GM04503 (cell line): Measurements from ENCODE around the gene TAF9.
"Not testable (repeated sequence)": the region's sequence is repeated elsewhere in the genome, so short reads cannot be mapped to it uniquely, and the experiment has no call there.

Experiments used
- DNase-seq: peaks from one replicate; pipeline ENCODE4 v3.0.0-alpha.2; 2012; ENCODE audit warnings: low read depth

The TAF9 gene, protein sequence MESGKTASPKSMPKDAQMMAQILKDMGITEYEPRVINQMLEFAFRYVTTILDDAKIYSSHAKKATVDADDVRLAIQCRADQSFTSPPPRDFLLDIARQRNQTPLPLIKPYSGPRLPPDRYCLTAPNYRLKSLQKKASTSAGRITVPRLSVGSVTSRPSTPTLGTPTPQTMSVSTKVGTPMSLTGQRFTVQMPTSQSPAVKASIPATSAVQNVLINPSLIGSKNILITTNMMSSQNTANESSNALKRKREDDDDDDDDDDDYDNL

DNA sequence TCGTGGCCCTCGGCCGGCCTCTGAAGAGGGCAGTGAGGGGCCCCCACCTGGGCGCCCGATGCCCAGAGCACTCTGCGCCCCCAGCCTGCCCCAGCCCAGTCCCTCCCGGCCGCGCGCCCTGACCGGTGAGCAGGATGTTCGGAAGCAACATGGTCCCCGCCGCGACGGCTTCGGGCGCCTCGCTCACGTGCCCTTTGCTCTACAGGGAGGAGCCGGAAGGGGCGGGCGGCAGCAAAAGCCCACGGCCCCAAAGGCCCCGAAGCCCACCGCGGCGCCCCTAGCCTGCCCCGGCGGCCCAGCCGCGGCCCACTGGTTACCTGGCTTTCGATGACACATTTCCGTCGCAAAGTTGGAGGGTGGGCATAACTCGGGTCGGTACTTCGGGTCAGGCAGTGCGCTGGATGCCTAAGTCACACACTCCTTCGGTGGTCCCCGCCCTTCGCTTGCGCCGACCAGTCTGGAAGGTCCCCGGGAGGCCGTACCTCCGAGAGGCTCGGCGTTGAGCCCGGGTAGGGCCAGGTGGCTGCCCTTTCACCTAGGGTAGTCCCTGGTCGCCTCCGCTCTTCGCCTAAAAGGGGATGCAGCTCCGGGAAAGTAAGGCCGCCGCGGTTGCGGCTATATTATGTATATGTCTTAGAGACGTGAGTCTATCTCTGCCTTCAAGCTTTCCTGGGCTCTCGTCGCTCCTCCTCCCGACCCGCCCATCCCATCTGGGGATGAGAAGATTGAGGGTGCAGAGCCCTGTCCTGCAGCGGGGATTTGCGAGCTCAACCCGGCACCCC, at the start of gene TAF9, which contains the start of the genes AK6 and RAD17:
Gene TAF9 (minus strand): TSS at position 181 of the 782 bp plus-strand sequence. CDS start 3,783 bp downstream, outside the sequence.
Gene AK6 (minus strand): TSS at position 181 of the 782 bp plus-strand sequence. CDS start 30 bp downstream, at position 151.
Gene RAD17 (plus strand): TSS at position 479 of the 782 bp plus-strand sequence. CDS start 2,391 bp downstream, outside the sequence.
- peak; percentile 65 for DNase-seq

DNA sequence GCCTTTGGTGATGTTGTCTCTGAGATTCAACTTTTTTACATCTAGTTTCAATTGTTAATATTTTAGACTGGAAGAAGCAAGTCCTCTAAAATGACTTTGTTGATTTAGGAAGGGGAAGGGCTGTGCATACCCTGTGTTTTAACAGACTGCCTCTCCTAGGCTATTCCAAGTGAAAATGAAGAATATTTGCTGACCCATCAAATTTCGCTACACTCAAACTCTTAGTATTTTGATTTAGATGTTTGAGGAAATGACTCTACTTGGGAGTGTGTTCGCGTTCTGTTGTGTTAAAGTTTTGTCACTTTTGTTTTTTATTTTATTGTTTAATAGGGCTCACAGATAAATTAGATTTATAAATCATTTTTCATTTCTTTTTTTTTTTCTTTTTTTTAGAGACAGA, 49.2 kb upstream of the TAF9 start:
- DNase-seq = no peak

DNA sequence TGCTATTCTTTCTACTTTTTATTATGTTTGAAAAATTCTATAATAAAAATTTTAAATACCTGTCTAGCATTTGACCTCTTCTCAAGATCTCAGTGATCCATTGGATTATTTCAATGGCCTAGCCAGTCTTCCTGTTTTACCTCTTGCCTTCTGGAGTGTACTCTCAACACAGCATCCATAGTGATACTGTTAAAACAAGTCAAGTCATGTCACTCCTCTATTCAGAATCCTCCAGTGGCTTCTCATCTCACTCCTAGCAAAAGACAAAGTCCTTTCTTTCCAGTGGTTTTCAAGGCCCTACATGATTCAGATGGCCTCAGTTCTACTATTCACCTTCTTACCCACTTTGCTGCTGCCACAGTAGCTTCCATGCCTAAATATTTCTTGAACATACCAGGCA, 47.4 kb upstream of the TAF9 start:
- no peak for DNase-seq

DNA sequence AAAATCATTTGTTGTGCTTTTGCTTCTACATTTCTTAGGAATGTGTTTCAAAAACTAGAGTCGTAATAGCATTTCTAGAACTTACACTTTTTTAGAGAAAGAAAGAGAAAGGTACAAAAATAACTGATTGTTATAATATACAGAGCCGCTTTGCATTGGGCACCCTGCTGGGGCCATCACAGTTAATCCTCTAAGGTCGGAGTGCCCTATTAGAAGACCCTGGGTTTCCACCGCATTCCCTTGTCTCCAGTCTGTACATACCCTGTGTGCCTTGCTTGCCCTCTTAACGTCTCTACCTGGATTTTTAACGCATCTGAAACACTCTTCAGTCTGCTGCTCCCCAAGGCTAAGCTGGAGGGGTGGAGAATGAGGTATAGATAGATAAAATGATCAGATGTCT, 46.9 kb upstream of the TAF9 start:
- DNase-seq = no peak

DNA sequence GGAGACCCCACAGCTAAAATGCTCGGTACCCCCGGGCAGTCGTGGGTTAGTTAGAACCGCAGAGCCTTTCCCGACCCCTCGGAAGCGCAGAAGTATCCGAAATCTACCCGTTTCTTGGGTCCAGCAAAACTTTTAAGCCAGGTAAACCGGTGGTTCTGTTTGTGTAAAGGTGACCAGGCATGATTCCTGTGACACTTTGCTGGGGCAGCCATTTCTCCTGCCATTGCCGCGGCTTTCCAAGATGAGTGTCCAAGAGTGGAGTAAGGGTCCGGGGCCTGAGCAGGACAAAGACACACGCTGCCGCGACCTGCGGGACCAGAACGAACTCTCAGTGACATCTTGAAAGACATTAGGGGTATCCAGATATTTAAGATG, 46.3 kb upstream of the TAF9 start:
- no peak for DNase-seq

DNA sequence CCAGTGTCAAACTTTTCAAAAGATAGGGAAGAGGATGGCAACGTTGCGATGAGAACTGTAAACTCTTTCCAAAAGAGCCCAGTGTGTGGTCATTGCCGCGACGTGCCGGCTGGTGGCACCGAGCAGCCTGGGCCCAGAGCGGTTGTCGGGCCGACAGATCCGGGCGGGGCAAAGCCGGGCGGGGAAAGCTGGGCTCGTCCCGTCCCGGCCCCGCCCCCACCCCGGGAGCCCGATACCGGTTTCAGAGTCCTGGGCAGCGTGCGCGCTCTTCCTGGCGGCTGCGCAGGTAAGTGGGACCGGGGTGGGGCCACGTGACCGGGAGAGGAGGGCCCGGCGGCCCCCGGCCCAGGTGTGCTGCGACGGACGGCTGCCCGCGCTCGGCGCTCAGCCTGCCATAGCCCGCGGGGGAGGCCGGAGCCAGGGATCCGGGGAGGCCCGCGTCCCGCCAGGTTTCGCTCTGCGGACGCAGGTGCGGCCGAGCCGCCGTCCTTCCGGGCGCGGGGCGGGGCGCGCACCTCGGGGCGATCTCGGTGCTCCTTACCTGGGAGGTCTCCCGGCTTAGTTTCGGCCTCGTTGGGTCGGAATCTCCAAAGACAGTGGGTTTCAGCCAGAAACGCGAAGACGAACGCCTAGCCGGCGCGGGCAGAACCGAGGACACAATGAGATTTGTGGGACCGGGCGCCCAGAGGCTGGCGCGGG, 45.7 kb upstream of the TAF9 start, which contains the start of gene MARVELD2:
Gene MARVELD2 (plus strand): TSS at position 232 of the 699 bp plus-strand sequence. CDS start 4,270 bp downstream, outside the sequence.
- DNase-seq = no peak

DNA sequence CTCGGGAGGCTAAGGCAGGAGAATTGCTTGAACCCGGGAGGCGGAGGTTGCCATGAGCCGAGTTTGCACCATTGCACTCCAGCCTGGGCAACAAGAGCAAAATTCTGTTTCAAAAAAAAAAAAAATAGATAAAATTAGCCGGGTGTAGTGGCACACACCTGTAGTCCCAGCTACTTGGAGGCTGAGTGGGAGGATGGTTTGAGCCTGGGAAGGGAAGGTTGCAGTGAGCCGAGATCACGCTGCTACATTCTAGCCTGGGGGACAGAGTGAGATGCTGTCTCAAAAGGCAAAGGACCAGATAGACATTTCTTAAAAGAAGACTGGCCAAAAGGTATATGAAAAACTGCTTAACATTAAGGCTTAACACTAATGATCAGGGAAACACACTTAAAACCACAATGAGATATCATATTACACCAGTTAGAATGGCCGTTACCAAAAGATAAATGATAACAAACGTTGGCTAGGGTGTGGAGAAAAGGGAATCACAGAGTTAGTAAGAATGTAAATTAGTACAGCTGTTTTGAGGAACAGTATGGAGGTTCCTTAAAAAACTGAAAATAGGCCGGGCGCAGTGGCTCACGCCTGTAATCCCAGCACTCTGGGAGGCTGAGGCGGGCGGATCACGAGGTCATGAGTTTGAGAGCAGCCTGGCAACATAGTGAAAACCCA, 35.5 kb upstream of the TAF9 start:
- DNase-seq = no peak

DNA sequence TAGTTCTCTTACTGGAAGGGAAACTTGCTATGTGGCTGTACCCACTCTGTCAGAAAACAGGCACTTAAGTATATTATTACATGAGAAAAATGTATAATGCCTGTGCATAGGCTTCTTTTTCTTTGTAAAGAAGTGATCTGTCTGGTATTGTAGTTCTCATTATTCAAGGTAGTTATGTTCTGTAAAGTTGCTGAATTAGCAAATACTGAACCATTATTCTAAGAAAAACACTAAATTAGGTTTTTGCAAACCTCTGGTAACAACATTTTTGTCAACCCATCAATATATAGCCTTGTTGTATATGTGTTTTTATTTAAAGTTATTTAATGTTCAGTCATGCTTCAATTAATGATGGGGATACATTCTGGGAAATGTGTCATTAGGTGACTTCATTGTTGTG, 9.1 kb upstream of the TAF9 start:
- DNase-seq = no peak

DNA sequence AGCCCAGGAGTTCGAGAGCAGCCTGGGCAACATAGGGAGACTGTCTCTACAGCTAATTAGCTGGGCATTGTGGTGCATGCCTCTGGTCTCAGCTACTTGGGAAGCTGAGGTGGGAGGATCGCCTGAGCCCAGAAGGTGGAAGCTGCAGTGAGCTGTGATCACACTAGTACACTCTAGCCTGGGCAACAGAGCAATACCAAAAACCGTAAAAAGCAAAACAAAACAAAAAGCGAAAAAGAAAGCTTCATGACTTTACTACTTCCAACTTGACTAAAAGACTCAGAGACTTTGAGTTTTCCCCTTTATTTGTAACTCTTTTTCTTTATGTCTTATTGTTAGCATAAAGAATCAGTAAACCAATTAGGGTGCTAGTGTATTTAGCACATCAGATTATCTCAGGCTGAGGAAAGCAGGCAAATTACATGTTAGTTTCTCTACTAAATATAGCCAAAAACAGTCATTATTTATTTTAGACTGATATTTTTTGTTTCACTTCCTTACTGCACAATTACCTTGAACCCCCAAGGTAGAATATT, 5.7 kb upstream of the TAF9 start:
- DNase-seq = no peak

DNA sequence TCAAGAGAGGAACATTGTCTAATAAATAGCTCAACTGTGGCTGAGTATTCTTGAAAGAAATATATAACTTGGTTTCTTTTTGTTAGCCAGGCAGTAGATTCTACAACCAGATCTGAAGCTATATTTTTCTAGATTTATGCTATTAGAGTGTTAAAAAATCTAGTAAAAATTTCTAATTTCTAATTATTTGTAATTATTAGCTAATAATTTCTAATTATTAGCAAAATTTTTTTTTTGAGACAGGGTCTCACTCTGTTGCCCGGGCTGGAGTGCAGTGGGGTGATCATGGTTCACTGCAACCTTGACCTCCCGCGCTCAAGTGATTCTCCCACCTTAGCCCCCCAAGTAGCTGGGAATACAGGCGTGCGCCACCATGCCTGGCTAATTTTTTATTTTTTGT, 3.1 kb upstream of the TAF9 start:
- no peak for DNase-seq

DNA sequence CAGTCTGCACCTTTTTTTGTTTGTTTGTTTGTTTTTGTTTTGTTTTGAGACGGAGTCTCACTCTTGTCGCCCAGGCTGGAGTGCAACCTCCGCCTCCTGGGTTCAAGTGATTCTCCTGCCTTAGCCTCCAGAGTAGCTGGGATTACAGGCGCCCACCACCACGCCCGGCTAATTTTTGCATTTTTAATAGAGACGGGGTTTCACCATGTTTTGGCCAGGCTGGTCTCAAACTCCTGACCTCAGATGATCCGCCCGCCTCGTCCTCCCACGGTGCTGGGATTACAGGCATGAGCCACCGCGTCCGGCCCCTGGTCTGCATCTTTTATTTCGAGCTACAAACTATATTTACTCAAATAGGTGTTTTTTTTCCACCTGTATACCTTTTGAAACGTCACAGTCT, 1.0 kb upstream of the TAF9 start:
- not testable (repeated sequence) for DNase-seq

DNA sequence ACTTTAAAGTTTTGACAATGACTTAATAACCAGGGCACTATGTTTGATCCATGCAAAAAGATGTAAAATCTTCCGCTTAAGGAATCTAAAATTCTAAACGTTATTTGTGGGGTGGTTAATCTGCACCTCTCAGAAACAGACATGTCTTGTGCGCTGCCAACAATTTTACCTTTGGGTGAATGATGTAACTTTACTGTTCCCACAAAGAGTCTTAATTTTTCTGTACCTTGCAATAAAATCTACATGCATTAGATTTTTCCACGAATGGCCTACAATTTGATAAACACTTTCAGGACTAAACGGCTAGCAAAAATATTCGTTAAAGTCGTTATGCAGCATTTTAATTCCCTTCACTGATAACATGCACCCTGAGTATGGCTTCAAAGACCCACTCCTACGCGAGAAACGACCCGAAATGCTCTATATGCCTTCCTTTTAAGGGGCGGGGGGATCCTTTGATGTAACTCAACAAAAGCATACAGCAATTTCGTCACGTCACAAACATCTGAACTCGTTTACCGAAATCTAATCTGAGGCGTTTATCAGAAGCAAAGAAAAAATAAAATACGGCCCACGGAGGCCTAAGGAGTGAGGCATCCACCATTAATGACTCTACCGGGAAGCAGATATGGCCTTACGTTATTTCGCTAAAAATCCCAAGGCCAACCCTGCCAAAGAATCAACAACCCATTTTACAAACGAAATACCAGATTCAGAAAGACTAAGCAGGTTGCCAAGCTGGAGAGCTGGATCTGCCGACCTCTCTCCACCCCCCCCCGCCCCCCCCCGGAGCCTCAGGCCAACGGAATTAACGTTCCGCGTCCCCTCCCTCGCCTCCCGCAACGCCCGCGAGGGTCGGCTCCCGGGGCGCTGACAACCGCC, 621 bp downstream of the TAF9 start:
- peak; percentile 15 for DNase-seq

DNA sequence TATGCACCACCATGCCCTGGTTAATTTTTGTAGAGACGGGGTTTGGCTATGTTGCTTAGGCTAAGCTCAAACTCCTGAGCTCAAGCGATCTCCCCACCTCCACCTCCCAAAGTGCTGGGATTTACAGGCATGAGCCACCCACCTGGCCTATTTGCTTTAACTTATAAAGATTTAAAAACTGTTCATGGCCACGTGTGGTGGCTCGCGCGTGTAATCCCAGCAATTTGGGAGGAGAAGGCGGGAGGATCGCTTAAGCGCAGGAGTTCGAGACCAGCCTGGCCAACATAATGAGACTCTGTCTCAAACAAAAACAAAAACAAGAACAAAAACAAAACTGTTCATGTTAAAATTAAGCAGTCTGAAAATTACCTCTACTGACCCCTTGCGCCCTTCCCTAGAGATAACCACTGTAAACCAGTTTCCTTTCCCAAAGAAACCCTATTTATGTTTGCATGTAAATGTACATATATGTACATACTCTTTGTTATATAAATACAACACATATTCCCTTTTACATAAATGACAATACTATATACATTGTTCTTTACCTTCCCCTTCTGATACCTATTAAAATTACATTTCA, 1.5 kb downstream of the TAF9 start:
- DNase-seq = no peak

DNA sequence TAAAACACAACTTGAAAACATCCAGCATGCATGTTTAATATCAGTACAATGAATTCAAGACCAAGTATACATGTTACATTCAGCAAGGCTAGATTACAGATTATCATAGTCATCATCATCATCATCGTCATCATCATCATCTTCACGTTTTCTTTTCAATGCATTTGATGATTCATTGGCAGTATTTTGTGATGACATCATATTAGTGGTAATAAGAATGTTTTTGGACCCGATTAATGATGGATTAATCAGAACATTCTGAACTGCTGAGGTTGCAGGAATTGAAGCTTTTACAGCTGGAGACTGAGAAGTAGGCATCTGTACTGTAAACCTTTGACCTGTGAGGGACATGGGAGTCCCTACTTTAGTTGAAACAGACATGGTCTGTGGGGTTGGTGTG, 4.5 kb downstream of the TAF9 start:
- DNase-seq = no peak

DNA sequence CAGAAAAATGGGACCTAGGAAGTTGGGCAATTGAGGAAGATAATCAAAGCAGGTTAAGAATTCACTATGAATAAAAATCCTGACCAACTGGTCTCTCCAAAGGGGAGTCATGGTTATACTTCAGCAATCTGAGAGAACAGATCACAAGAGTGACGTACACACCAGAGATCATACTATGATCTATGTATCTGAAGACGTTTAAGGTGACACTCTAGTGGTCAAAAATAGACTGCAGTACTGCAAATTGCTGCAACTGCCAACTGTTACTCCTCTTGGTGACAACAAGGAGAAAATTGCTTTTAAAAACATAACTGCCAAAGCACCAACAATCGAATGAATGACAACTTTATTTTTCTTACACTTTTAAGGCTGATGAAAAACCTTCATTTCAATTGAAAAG, 4.9 kb downstream of the TAF9 start:
- DNase-seq = peak; percentile 2

DNA sequence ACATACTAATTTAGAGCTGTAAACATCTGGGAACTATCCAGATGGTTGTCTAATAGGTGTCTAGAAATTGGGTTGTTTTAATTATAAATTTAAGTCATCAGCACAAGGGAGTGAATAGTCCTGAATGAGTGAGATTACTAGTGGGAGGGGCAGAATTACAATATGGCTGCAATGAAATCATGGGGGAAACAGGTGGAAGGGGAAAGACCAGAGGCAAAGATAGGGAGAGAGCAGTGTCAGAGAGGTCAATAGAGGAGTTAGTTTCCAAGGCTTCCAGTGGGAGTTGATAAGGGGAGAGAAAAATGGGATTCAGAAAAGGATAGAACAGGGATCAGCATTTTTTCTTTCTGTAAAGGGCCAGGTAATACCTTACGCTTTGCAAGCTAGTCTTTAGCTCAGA, 8.9 kb downstream of the TAF9 start:
- no peak for DNase-seq

DNA sequence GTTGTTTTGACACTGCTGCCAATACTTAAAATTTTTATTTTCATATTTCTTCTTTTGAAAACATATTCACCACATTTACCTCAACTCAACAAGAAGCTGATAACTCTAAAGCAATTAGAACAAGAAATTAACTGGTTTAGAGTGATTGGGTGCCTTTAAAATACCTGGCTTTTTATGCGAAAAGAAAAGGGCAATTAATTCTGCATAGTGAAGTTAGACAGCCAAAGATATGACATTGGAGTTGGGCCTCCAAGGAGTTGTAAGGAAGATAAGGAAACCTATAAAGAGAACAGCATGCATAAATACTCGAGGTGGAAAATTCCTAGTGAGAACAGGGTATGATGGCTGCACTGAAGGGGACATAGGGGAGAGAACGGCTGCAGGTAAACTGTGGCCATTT, 9.6 kb downstream of the TAF9 start:
- DNase-seq = no peak

DNA sequence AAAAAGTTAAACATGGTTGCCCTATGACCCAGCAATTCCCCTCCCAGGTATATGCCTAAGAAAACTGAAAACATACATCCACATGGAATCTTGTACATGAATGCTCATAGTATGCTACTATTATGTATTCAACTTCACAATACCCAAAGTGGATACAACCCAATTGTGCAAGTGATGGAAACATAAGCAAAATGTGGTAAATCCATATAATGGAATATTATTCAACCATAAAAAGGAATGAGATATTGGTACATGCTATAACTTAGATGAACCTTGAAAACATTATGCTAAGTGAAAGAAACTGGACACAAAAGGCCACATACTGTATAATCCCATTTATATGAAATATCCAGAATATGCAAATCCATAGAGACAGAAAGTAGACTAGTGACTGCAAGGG, 18.7 kb downstream of the TAF9 start:
- DNase-seq = no peak

DNA sequence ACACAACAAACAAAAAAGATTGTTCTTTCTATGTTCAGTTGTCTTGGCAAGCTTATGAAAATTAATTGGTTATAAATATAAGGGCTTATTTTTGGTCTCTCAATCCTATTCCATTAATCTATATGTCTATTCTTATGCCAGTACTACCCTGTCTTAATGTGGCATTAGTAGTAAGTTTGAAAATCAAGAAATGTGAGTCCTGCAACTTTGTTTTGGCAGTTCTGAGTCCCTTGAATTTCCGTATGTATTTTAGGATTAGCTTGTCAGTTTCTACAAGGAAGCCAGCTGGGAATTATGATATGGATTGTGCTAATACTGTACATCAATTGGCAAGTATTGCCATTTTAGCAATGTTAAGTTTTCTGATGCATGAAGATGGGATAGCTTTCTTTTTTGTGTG, 26.2 kb downstream of the TAF9 start:
- no peak for DNase-seq

DNA sequence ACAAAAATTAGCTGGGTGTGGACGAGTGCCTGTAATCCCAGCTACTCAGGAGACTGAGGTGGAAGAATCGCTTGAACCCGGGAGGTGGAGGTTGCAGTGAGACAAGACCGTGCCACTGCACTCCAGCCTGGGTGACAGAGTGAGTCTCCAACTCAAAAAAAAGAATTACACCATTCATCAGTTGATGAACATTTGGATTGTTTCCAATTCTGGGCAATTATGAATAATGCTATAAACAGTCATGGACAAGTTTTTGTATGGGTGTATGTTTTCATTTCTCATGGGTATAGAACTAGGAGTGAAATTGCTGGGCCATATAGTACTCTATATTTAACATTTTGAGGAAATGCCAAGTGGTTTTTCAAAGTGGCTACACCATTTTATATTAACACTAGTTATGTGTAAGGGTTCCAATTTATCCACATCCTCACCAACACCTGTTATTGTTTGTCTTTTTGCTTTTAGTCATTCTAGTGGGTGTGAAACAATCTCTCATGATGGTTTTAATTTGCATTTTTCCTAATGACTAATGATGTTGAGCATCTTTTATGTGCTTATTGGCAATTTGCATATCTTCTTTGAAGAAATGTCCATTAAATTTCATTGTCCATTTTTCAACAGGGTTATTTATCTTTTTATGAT, 27.7 kb downstream of the TAF9 start:
- DNase-seq = no peak
